Epithelial cell of proximal tubule (primary cell): Measurements from ENCODE around the gene CRHBP. TPM values are rescaled to one million over a fixed set of nuclear protein-coding genes. Genes with fewer than 3 reads are reported as not detected.
"Not testable (repeated sequence)": the region's sequence is repeated elsewhere in the genome, so short reads cannot be mapped to it uniquely, and the experiment has no call there.

Experiments used
- DNase-seq: peaks from one replicate; pipeline ENCODE4 v3.0.0-alpha.2; 2011; ENCODE audit warnings: low read depth
- H3K4me3 ChIP-seq: 2 replicates; pipeline ENCODE4 v1.5.1; 2011; ENCODE audit warnings: low read depth, mild to moderate bottlenecking, low read length
- CTCF ChIP-seq: conservative IDR thresholded peaks from 2 replicates; pipeline ENCODE4 v1.5.1; 2012; ENCODE audit warnings: low read depth, mild to moderate bottlenecking, low read length
- total RNA-seq: library from RNA; depleted of rRNA; stranded (reverse); fragments of >200 nt; gene quantifications from 2 replicates; pipeline ENCODE4 v1.2.3, GENCODE V29; 2015

Gene CRHBP
- total RNA-seq, result 0.94 TPM in 1 of 2 replicates, not detected in the other

- no peak for DNase-seq
- no peak for TF ChIP-seq CTCF
- peak within 1 kb of the TSS; percentile 36 for H3K4me3 ChIP-seq
These were observed at the start of gene CRHBP for GRCh38 chr5:76952795-76953536. CRHBP (plus strand) TSS chr5:76953045; CDS start chr5:76953135, 90 bp downstream.

- no peak overlapping the region for H3K4me3 ChIP-seq
- TF ChIP-seq CTCF, result no peak
- no peak for DNase-seq
These were observed 44.7 kb upstream of the CRHBP start for GRCh38 chr5:76908166-76908565.

GRCh38 chr5:76910344-76910933, 42.4 kb upstream of the CRHBP start:
- not testable (repeated sequence) for H3K4me3 ChIP-seq, DNase-seq

- DNase-seq, H3K4me3 ChIP-seq: not testable (repeated sequence)
These were observed 38.2 kb upstream of the CRHBP start for GRCh38 chr5:76914671-76915070.

GRCh38 chr5:76918539-76918938, 34.3 kb upstream of the CRHBP start:
- no peak overlapping the region for H3K4me3 ChIP-seq
- TF ChIP-seq CTCF, result no peak
- no peak for DNase-seq

- TF ChIP-seq CTCF, result no peak
- no peak overlapping the region for H3K4me3 ChIP-seq
- DNase-seq, result no peak
These were observed 32.4 kb upstream of the CRHBP start for GRCh38 chr5:76920491-76920890.

- TF ChIP-seq CTCF, result no peak
- DNase-seq, result no peak
These were observed 26.3 kb upstream of the CRHBP start for GRCh38 chr5:76926329-76927105.

More at GRCh38 chr5:76926329-76927105, 26.3 kb upstream of the CRHBP start:
- H3K4me3 ChIP-seq, result no peak overlapping the region
